Measurements from ENCODE around the gene CFAP100.

CFAP100 gene

GRCh38 chr3:126353694-126354321 is 40.9 kb upstream of the CFAP100 start:
- no peak overlapping the region for H3K9ac ChIP-seq (ENCODE audit: low read length)
- no peak overlapping the region for H3K4me3 ChIP-seq (ENCODE audit: low read depth, low read length, poor library complexity, severe bottlenecking)
- no peaks in the 10 kb centered on the region for H3K9me2 ChIP-seq (ENCODE audit: low read depth, low read length)
- no peak overlapping the region for H3K4me2 ChIP-seq (ENCODE audit: low read length)
- H3K4me1 ChIP-seq (ENCODE audit: insufficient read depth, low read length, severe bottlenecking) = peaks cover 12% of the 10 kb centered on the region
- H3K27me3 ChIP-seq (ENCODE audit: insufficient read depth, low read length) = no peaks in the 10 kb centered on the region
- no peaks in the 10 kb centered on the region for H3K9me3 ChIP-seq (ENCODE audit: low read length)
- no peaks in the 10 kb centered on the region for H3F3A ChIP-seq (ENCODE audit: insufficient read depth, low read length)
- no peaks in the 10 kb centered on the region for H3K79me2 ChIP-seq (ENCODE audit: insufficient read depth, low read length)
- H2AFZ ChIP-seq (ENCODE audit: low read length) = no peak overlapping the region
- no peaks in the 10 kb centered on the region for H4K20me1 ChIP-seq (ENCODE audit: insufficient read depth, low read length)
- no peak for TF ChIP-seq CTCF (IDR thresholded peaks at IDR 0.05; ENCODE audit: low read length)
- no peak for TF ChIP-seq EZH2 (IDR thresholded peaks at IDR 0.05; ENCODE audit: borderline replicate concordance, low read length)
- no peak overlapping the region for H3K27ac ChIP-seq (ENCODE audit: low read depth, low read length, poor library complexity, severe bottlenecking)
- no peaks in the 10 kb centered on the region for H3K36me3 ChIP-seq (ENCODE audit: insufficient read depth, low read length)

DNA sequence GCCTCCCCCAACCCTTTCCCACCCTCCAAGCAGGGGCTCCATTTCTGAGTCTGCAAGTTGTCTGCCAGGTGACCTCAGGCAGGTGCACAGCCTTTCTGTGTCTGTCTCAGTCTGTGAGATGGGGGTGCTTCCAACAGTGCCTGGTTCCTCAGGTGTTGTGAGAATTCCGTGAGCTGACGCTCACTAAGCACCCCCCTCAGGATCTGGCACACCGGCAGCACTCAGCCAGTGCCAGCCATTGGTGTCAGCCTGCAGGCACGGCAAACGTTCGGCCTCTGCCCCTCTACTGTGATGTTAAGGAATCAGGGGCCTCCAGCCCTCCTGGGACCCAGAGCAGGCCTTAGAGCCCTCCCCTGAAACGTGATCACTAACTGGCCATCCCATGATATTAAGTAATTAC is 39.9 kb upstream of the CFAP100 start:
- no peak overlapping the region for H3K27ac ChIP-seq (ENCODE audit: low read depth, low read length, poor library complexity, severe bottlenecking)
- TF ChIP-seq EZH2 (IDR thresholded peaks at IDR 0.05; ENCODE audit: borderline replicate concordance, low read length) (no peak), CTCF (IDR thresholded peaks at IDR 0.05; ENCODE audit: low read length) (no peak)

GRCh38 chr3:126355251-126355650 is 39.5 kb upstream of the CFAP100 start:
- Histone ChIP-seq H3K9me3 (ENCODE audit: low read length) (no peaks in the 10 kb centered on the region), H3K36me3 (ENCODE audit: insufficient read depth, low read length) (no peaks in the 10 kb centered on the region), H2AFZ (ENCODE audit: low read length) (no peak overlapping the region), H4K20me1 (ENCODE audit: insufficient read depth, low read length) (no peaks in the 10 kb centered on the region), H3K27ac (ENCODE audit: low read depth, low read length, poor library complexity, severe bottlenecking) (no peak overlapping the region), H3K79me2 (ENCODE audit: insufficient read depth, low read length) (no peaks in the 10 kb centered on the region), H3K27me3 (ENCODE audit: insufficient read depth, low read length) (no peaks in the 10 kb centered on the region), H3K9me2 (ENCODE audit: low read depth, low read length) (no peaks in the 10 kb centered on the region), H3K4me2 (ENCODE audit: low read length) (no peak overlapping the region), H3K9ac (ENCODE audit: low read length) (no peak overlapping the region), H3K4me1 (ENCODE audit: insufficient read depth, low read length, severe bottlenecking) (peaks cover 12% of the 10 kb centered on the region), H3F3A (ENCODE audit: insufficient read depth, low read length) (no peaks in the 10 kb centered on the region), H3K4me3 (ENCODE audit: low read depth, low read length, poor library complexity, severe bottlenecking) (no peak overlapping the region)
- TF ChIP-seq EZH2 (IDR thresholded peaks at IDR 0.05; ENCODE audit: borderline replicate concordance, low read length) (no peak), CTCF (IDR thresholded peaks at IDR 0.05; ENCODE audit: low read length) (no peak)

More for the DNA sequence above, 39.9 kb upstream of the CFAP100 start:
- Histone ChIP-seq H3F3A (ENCODE audit: insufficient read depth, low read length) (no peaks in the 10 kb centered on the region), H3K79me2 (ENCODE audit: insufficient read depth, low read length) (no peaks in the 10 kb centered on the region), H2AFZ (ENCODE audit: low read length) (no peak overlapping the region), H3K9ac (ENCODE audit: low read length) (no peak overlapping the region), H4K20me1 (ENCODE audit: insufficient read depth, low read length) (no peaks in the 10 kb centered on the region), H3K27me3 (ENCODE audit: insufficient read depth, low read length) (no peaks in the 10 kb centered on the region), H3K4me3 (ENCODE audit: low read depth, low read length, poor library complexity, severe bottlenecking) (no peak overlapping the region), H3K9me3 (ENCODE audit: low read length) (no peaks in the 10 kb centered on the region), H3K4me2 (ENCODE audit: low read length) (no peak overlapping the region), H3K36me3 (ENCODE audit: insufficient read depth, low read length) (no peaks in the 10 kb centered on the region), H3K9me2 (ENCODE audit: low read depth, low read length) (no peaks in the 10 kb centered on the region), H3K4me1 (ENCODE audit: insufficient read depth, low read length, severe bottlenecking) (peaks cover 12% of the 10 kb centered on the region)

All from OCI-LY1 (cell line).